BE2C (cell line): ENCODE data around the gene BDNF.

ENCODE experiments used
- DNase-seq: peaks from one replicate; pipeline ENCODE4 v3.0.0-alpha.2; 2020
- H3K27me3 ChIP-seq: fragments of 250-450 bp; sonication (Bioruptor Pico); 2 replicates; pipeline ENCODE4 v1.5.1; 2020; ENCODE audit warnings: mild to moderate bottlenecking
- H3K36me3 ChIP-seq: fragments of 250-450 bp; sonication (Bioruptor Pico); 2 replicates; pipeline ENCODE4 v1.5.1; 2020; ENCODE audit warnings: mild to moderate bottlenecking
- H3K4me1 ChIP-seq: fragments of 250-450 bp; sonication (Bioruptor Pico); 2 replicates; pipeline ENCODE4 v1.5.1; 2020
- H3K4me3 ChIP-seq: 2 replicates; pipeline ENCODE4 v1.5.1; 2011; ENCODE audit warnings: low read depth, low read length
- H3K9me3 ChIP-seq: fragments of 250-450 bp; sonication (Bioruptor Pico); 2 replicates; pipeline ENCODE4 v1.5.1; 2020
- TF ChIP-seq, protein P1 (sequence below): IDR thresholded peaks from 2 replicates; pipeline ENCODE4 v1.5.1; 2012; ENCODE audit warnings: mild to moderate bottlenecking, low read depth, low read length

BDNF gene

DNA sequence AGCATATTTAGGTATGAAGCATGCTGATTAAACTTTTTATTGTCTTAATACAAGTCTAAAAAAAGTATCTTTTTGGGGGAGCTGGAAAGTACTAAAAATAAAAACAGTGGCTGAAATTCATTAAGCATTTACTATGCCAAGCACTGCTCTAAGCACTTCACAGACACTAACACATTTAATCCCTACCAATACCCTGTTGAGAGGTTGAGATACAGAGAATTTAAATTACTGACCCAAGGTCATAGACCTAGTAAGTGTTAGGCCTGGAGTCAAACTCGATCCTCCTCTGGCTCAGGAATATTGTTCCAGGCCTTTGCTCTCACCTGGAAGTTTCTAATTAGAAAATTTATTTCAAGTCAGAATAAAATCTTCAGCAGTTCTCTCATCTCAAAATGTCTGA lies 18.6 kb downstream of the BDNF start:
- TF ChIP-seq, protein P1, sequence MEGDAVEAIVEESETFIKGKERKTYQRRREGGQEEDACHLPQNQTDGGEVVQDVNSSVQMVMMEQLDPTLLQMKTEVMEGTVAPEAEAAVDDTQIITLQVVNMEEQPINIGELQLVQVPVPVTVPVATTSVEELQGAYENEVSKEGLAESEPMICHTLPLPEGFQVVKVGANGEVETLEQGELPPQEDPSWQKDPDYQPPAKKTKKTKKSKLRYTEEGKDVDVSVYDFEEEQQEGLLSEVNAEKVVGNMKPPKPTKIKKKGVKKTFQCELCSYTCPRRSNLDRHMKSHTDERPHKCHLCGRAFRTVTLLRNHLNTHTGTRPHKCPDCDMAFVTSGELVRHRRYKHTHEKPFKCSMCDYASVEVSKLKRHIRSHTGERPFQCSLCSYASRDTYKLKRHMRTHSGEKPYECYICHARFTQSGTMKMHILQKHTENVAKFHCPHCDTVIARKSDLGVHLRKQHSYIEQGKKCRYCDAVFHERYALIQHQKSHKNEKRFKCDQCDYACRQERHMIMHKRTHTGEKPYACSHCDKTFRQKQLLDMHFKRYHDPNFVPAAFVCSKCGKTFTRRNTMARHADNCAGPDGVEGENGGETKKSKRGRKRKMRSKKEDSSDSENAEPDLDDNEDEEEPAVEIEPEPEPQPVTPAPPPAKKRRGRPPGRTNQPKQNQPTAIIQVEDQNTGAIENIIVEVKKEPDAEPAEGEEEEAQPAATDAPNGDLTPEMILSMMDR = no peak
- Histone ChIP-seq H3K9me3 (no peaks in the 10 kb centered on the region), H3K4me3 (no peak overlapping the region)

GRCh38 chr11:27679136-27680015 lies 20.9 kb downstream of the BDNF start:
- TF ChIP-seq, protein P1 = no peak
- Histone ChIP-seq H3K4me1 (no peaks in the 10 kb centered on the region), H3K9me3 (no peaks in the 10 kb centered on the region), H3K27me3 (no peaks in the 10 kb centered on the region), H3K36me3 (no peaks in the 10 kb centered on the region), H3K4me3 (no peak overlapping the region)
- DNase-seq = no peak

More for the DNA sequence above, 18.6 kb downstream of the BDNF start:
- no peak for DNase-seq
- no peaks in the 10 kb centered on the region for H3K4me1 ChIP-seq
- H3K27me3 ChIP-seq = no peaks in the 10 kb centered on the region
- H3K36me3 ChIP-seq = no peaks in the 10 kb centered on the region

DNA sequence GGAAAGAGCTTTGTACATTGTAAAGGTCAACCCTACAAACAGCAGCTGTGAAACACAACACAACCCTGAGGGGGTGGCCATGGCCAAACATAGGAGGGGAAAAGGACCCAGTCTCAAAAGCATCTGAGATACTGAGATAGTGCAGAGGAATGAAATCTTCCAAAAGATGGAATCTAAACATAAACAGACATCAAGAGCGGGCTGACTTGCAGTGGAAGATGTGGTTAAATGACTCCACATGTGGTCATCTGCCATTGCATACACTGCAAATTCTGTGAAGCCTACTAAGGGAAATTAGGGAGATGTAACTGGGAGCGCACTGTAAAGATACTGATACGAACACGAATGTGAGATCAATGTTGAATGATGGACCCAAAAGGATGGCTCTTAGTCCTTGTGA lies 22.0 kb downstream of the BDNF start:
- Histone ChIP-seq H3K4me3 (no peak overlapping the region), H3K36me3 (no peaks in the 10 kb centered on the region), H3K9me3 (no peaks in the 10 kb centered on the region), H3K27me3 (no peaks in the 10 kb centered on the region), H3K4me1 (no peaks in the 10 kb centered on the region)
- DNase-seq = no peak
- TF ChIP-seq, protein P1 = no peak

DNA sequence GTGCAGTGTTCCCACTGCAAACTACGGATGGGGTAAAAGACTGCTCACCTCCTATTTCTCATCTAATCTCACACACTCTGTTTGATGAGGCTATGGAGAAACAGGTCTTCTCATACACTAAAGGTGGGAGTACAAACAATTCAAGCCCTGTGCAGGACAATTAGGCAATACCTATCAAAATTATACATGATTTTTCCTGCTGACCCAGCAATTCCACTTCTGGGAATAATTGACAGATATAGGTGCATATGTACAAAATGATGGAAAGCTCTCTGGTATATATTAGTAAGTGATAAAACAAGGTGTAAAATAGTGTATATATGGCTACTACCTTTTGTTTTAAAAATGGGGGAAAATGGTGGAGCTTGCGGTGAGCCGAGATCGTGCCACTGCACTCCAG lies 23.1 kb downstream of the BDNF start:
- H3K4me3 ChIP-seq = no peak overlapping the region
- H3K4me1 ChIP-seq = no peaks in the 10 kb centered on the region
- H3K9me3 ChIP-seq = no peaks in the 10 kb centered on the region
- TF ChIP-seq, protein P1 = no peak
- no peaks in the 10 kb centered on the region for H3K36me3 ChIP-seq
- DNase-seq = no peak
- H3K27me3 ChIP-seq = no peaks in the 10 kb centered on the region

DNA sequence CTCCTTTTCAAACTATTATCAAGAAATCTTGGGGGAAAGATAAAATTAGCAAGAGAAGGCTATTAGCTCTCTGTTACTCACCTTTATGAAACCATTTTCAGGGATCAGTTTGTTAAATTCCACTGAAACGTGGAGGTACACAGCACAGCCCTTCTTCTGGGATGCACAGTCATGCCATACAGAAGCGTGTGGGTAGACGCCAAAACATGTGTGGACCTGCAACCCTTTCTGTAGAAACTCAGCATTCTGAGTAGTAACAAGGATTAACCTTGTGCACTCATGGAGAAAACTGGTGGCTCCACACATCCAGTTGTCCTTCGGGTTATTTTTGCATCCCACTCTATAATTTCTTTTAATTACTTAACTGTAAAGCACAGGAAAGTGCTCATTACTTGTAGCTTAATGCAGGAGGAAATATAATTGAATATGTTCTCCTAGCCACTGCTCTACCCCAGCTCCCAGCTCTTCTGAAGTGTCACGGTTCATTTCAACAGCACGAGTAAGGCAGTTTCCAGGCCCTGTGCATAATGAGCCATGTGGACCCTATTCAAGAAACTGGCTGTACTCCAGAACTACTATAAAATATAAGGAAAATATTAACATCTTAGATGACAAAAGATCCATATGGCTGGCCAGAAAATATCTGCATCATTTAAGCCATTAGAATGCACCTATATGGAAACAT lies 26.1 kb downstream of the BDNF start:
- TF ChIP-seq, protein P1 = no peak
- H3K4me3 ChIP-seq = no peak overlapping the region
- no peaks in the 10 kb centered on the region for H3K36me3 ChIP-seq
- H3K9me3 ChIP-seq = no peaks in the 10 kb centered on the region
- H3K4me1 ChIP-seq = no peaks in the 10 kb centered on the region
- H3K27me3 ChIP-seq = no peaks in the 10 kb centered on the region
- DNase-seq = no peak
